Stomach (tissue), 4 donors: Measurements from ENCODE around the gene DIAPH2.

Experiments
- POLR2A ChIP-seq, 4 donors: fragments of 450-650 bp; IDR thresholded peaks; one replicate each; pipeline ENCODE4 v1.6.1; 2016; ENCODE audit warnings: antibody characterized with exemption in 4 of 4, control low read depth in 2 of 4, mild to moderate bottlenecking in 1 of 4, moderate library complexity in 1 of 4
- POLR2AphosphoS5 ChIP-seq, 3 donors: sonication (generic); formaldehyde crosslinking; IDR thresholded peaks; one replicate each; pipeline ENCODE4 v1.6.1; 2016; ENCODE audit warnings: antibody characterized with exemption in 3 of 3
- TF ChIP-seq, protein P1 (sequence below), 7 experiments: fragments of 450-650 bp in 4 of 7; fragments of 200-600 bp in 3 of 7; sonication (generic) in 3 of 7; IDR thresholded peaks; one replicate each; pipeline ENCODE4 v1.5.1; 2016 to 2019; ENCODE audit warnings: antibody characterized with exemption in 7 of 7, control low read depth in 2 of 7, mild to moderate bottlenecking in 1 of 7

DNA sequence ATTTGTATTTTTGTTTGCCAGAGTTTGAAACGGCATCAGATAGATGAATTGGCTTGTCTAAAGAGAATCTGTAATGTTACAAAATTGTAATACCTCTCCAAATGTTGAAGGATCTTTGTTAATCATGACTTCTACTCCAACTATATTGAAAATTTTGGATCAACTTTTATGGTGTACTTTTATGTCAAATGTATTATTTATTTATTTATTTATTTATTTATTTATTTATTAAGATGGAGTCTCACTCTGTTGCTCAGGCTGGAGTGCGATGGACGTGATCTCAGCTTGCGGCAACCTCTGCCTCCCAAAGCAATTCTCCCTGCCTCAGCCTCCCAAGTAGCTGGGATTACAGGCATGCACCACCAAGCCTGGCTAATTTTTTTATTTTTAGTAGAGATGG lies 235.0 kb downstream of the DIAPH2 start:
- TF ChIP-seq, protein P1, sequence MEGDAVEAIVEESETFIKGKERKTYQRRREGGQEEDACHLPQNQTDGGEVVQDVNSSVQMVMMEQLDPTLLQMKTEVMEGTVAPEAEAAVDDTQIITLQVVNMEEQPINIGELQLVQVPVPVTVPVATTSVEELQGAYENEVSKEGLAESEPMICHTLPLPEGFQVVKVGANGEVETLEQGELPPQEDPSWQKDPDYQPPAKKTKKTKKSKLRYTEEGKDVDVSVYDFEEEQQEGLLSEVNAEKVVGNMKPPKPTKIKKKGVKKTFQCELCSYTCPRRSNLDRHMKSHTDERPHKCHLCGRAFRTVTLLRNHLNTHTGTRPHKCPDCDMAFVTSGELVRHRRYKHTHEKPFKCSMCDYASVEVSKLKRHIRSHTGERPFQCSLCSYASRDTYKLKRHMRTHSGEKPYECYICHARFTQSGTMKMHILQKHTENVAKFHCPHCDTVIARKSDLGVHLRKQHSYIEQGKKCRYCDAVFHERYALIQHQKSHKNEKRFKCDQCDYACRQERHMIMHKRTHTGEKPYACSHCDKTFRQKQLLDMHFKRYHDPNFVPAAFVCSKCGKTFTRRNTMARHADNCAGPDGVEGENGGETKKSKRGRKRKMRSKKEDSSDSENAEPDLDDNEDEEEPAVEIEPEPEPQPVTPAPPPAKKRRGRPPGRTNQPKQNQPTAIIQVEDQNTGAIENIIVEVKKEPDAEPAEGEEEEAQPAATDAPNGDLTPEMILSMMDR (IDR thresholded peaks at IDR 0.05): no peak
- TF ChIP-seq POLR2A (IDR thresholded peaks at IDR 0.05): no peak
- no peak for TF ChIP-seq POLR2AphosphoS5 (IDR thresholded peaks at IDR 0.05)
